HG03460 (cell line): ENCODE data around the gene APOE.

ENCODE experiments used
- ATAC-seq: cut with Tn5 transposase; IDR thresholded peaks from one replicate; pipeline ENCODE4 v1.9.1; 2021; ENCODE audit not compliant: unreplicated experiment

APOE gene

DNA sequence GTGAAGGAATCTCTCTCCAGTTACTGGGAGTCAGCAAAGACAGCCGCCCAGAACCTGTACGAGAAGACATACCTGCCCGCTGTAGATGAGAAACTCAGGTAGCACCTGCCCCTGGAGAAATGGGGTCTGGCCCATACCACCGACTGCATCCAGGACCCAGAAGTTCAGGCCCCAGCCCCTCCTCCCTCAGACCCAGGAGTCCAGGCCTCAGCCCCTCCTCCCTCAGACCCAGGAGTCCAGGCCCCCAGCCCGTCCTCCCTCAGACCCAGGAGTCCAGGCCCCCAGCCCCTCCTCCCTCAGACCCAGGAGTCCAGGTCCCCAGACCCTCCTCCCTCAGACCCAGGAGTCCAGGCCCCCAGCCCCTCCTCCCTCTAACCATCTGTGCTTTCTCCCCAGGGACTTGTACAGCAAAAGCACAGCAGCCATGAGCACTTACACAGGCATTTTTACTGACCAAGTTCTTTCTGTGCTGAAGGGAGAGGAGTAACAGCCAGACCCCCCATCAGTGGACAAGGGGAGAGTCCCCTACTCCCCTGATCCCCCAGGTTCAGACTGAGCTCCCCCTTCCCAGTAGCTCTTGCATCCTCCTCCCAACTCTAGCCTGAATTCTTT, 43.3 kb downstream of the APOE start:
- no peak for ATAC-seq

DNA sequence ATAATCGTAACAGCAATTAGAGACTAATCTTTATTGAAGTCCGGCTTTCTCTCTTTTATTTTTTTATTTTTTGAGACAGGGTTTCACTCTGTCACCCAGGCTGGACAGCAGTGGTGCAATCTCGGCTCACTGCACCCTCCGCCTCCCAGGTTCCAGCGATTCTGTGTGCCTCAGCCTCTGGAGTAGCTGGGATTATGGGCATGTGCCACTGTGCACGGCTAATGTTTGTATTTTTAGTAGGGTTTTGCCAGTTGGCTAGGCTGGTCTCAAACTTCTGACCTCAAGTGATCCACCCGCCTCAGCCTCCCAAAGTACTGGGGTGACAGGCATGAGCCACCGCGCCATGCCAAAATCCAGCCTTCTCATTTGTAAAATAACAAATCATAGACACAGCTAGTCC, 44.0 kb downstream of the APOE start:
- ATAC-seq = no peak

- ATAC-seq = no peak
These were observed 45.9 kb downstream of the APOE start for GRCh38 chr19:44951179-44952159.

GRCh38 chr19:44954278-44954648, 48.7 kb downstream of the APOE start:
- ATAC-seq = no peak

DNA sequence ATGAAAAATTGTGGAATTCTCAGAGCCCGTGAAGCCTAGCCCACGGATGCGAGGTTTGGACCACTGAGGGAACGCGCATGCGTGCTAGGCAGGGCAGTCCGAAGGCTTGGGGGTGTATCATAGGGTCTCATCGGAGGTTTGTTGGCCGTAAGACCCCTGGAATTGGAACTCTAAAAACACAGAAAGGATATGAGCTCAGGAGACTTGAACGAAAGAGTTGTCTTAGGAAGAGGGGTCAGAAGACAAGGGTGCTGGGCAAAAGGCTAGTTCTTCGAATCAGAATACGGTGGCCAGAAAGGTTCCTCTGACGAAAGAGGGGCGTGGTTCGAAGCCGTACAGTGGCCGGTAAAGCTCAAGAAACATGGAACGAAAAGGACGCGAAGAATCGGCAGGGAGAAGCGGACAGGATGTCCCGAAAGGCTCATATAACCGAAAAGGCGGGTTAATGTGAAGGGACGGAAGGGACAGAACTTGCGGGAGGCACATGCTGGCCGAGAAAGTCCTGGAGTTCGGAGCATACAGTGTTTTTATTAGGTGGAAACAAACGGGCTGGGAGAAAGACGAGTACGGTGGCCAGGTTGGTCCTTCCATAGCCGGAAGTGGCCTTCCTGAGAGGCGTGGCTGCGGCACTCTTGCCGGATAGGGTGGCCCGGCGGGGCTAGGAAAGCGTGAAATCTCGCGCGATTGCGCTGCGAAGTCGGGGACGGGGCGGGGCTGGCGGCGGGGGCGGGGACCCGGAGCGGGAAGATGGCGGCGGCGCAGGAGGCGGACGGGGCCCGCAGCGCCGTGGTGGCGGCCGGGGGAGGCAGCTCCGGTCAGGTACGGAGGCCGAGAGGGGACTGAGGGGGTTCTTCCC, 49.3 kb downstream of the APOE start, which contains the start of gene CLPTM1:
CLPTM1 (plus strand) TSS at position 732 of the 856 bp plus-strand sequence; CDS start at position 748, 16 bp downstream.
- peak; percentile 78 for ATAC-seq

DNA sequence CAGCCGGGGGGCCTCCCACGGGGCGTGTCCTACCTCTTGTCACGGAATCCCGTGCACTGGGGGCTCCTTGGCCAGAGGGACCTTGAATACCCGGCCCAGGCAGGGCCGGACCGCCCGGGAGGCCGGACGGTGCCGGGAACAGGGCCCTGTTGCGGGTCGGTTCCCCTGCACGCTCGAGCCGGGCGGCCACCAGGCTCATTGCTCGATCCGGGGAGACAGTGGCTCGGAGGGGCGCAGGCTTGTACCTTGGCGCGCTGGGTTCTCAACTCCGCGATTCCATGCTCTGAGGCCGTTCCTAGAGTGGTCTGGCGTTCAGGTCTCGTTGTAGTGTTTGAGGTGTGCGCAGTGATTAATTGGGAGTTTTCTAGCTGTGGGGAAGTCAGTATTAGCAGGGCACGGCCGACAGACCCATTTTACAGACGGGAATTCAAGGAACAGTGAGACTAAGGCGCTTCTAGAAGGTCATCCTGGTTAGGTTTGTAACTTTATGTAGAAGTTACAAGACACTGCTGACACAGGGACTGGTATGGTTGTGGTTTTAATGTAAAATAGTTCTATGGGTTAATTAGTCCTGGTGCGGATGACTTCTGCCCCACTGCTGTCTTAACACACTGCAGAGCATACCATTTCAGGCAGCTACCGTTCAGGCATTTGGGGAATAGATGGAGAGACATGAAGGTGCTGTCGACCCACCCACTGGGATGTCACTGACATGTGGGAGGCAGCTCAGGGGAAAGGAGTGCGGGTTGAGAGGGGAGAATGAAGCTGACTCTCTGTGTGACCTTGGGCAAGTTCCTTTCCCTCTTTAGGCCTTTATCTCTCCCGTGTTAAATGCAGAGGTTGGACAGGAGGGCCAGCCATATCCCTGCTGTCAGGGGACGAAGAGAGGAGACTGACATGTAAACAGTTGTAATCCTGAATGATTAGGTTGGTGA, 50.2 kb downstream of the APOE start:
- ATAC-seq = peak; percentile 4

DNA sequence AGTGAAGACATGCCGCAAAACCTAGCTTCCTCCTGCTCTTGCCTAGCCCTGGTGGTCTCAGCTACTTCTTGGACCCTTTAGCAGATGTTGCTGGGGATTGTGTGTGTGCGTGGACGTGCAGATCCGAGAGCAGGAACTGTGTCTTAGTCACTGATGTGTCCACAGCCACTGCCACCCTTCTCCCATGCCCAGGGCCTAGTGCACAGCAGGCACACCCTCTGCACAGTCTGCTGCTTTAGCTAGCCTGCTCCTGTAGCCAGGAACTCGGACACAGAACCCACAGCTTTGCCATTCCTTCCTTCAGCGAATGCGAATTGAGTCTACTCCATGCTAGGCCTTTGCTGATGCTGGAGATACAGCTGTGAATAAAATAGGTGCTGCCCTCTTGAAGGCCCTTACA, 51.9 kb downstream of the APOE start:
- ATAC-seq = no peak

- ATAC-seq = no peak
These were observed 52.5 kb downstream of the APOE start for GRCh38 chr19:44958090-44958489.
